ENCODE measurements around the gene FAM222A. TPM values are rescaled to one million over a fixed set of nuclear protein-coding genes. Genes with fewer than 3 reads are reported as not detected.

FAM222A gene
- total RNA-seq, 1 experiment from 2014 or later: 3.7 TPM

GRCh38 chr12:109762071-109762672 lies 48.5 kb downstream of the FAM222A start:
- Histone ChIP-seq H3K79me2 (ENCODE audit: insufficient read depth, low read length) (no peaks in the 10 kb centered on the region), H4K20me1 (ENCODE audit: insufficient read depth) (no peaks in the 10 kb centered on the region), H3K27me3 (ENCODE audit: insufficient read depth, low read length) (no peaks in the 10 kb centered on the region), H2AFZ (ENCODE audit: low read depth, low read length, poor library complexity, severe bottlenecking) (no peak overlapping the region), H3K9me2 (ENCODE audit: insufficient read depth) (no peaks in the 10 kb centered on the region), H3K4me2 (ENCODE audit: low read length) (no peak overlapping the region), H3K9me3 (ENCODE audit: control insufficient read depth in 1 of 2, insufficient read depth in 1 of 2, low read depth in 1 of 2, low read length in 2 of 2) (no peaks in the 10 kb centered on the region; a peak in 1 of 4 replicates), H3K4me1 (ENCODE audit: control insufficient read depth in 1 of 2, insufficient read depth in 2 of 2, low read length in 2 of 2) (peaks cover 0 to 12% of the 10 kb centered on the region in 2 experiments; a peak in 2 of 4 replicates), H3K4me3 (replicated peaks in 1 of 2; ENCODE audit: low read depth in 1 of 2, low read length in 2 of 2) (no peak overlapping the region), H3K36me3 (ENCODE audit: control insufficient read depth in 1 of 2, insufficient read depth in 2 of 2, low read length in 2 of 2) (no peaks in the 10 kb centered on the region), H3K27ac (ENCODE audit: low read depth, low read length) (no peak overlapping the region), H3K9ac (ENCODE audit: low read length) (no peak overlapping the region)
- ATAC-seq (no peak), DNase-seq (ENCODE audit: low read depth, low spot score) (no peak)
- no peak for TF ChIP-seq YY1 (IDR thresholded peaks at IDR 0.05; ENCODE audit: extremely low read depth, insufficient replicate concordance, low read depth, low read length)
- no TSS peak for BruUV-seq (replicated peaks)
- CTCF ChIA-PET: interaction anchor here (0.7 kb wide), 1 partner anchor 12 kb away, joined by 3 read pairs; no protein-coding TSS in a partner anchor
- RAD21 ChIA-PET (ENCODE audit: low non-redundant PET in 1 of 2, low total read pairs in 2 of 2, uncharacterized antibody in 2 of 2, unreplicated experiment in 2 of 2): no interaction called here
- intact Hi-C loops (cut with micrococcal nuclease): no loop called here
- POLR2A ChIA-PET: interaction anchor here (1.6 kb wide), 1 partner anchor 11 kb away, joined by 4 read pairs; no protein-coding TSS in a partner anchor

GRCh38 chr12:109762673-109763191 lies 49.1 kb downstream of the FAM222A start:
- intact Hi-C loops (cut with micrococcal nuclease): no loop called here
- Histone ChIP-seq H3K36me3 (ENCODE audit: control insufficient read depth in 1 of 2, insufficient read depth in 2 of 2, low read length in 2 of 2) (no peaks in the 10 kb centered on the region), H3K9me2 (ENCODE audit: insufficient read depth) (no peaks in the 10 kb centered on the region), H2AFZ (ENCODE audit: low read depth, low read length, poor library complexity, severe bottlenecking) (no peak overlapping the region), H3K27me3 (ENCODE audit: insufficient read depth, low read length) (no peaks in the 10 kb centered on the region), H3K79me2 (ENCODE audit: insufficient read depth, low read length) (no peaks in the 10 kb centered on the region), H4K20me1 (ENCODE audit: insufficient read depth) (no peaks in the 10 kb centered on the region), H3K4me3 (replicated peaks in 1 of 2; ENCODE audit: low read depth in 1 of 2, low read length in 2 of 2) (no peak overlapping the region), H3K9ac (ENCODE audit: low read length) (no peak overlapping the region), H3K27ac (ENCODE audit: low read depth, low read length) (no peak overlapping the region), H3K4me1 (ENCODE audit: control insufficient read depth in 1 of 2, insufficient read depth in 2 of 2, low read length in 2 of 2) (peaks cover 0 to 12% of the 10 kb centered on the region in 2 experiments; a peak in 2 of 4 replicates), H3K4me2 (ENCODE audit: low read length) (peak overlapping the region; percentile 44), H3K9me3 (ENCODE audit: control insufficient read depth in 1 of 2, insufficient read depth in 1 of 2, low read depth in 1 of 2, low read length in 2 of 2) (no peaks in the 10 kb centered on the region; a peak in 1 of 4 replicates)
- peak; percentile 27; the same call in 1 of the 2 replicates for ATAC-seq
- DNase-seq (ENCODE audit: low read depth, low spot score): no peak
- ChIA-PET POLR2A (interaction anchor here (1.6 kb wide), 1 partner anchor 10 kb away, joined by 4 read pairs; no protein-coding TSS in a partner anchor), CTCF (no interaction called here), RAD21 (ENCODE audit: low non-redundant PET in 1 of 2, low total read pairs in 2 of 2, uncharacterized antibody in 2 of 2, unreplicated experiment in 2 of 2) (no interaction called here)
- no TSS peak for BruUV-seq (replicated peaks)
- no peak for TF ChIP-seq EZH2phosphoT487 (IDR thresholded peaks at IDR 0.05; ENCODE audit: borderline replicate concordance)
- TF ChIP-seq REST (IDR thresholded peaks at IDR 0.05; ENCODE audit: low read depth): no peak
- TF ChIP-seq SRF (IDR thresholded peaks at IDR 0.05; ENCODE audit: low read depth): no peak
- no peak for TF ChIP-seq CEBPB (IDR thresholded peaks at IDR 0.05; ENCODE audit: low read depth)
- no peak for TF ChIP-seq YY1 (IDR thresholded peaks at IDR 0.05; ENCODE audit: extremely low read depth, insufficient replicate concordance, low read depth, low read length)
- no peak for TF ChIP-seq ZNF274 (IDR thresholded peaks at IDR 0.05; ENCODE audit: low read depth, low read length)
- TF ChIP-seq TCF7L2 (IDR thresholded peaks at IDR 0.05; ENCODE audit: borderline replicate concordance, extremely low read depth, insufficient read depth, insufficient read length): no peak
- TF ChIP-seq CTCF (IDR thresholded peaks at IDR 0.05 in 2 of 3, conservative IDR thresholded peaks at IDR 0.05 in 1 of 3; ENCODE audit: borderline replicate concordance in 1 of 3, insufficient read depth in 1 of 3, low read depth in 2 of 3, low read length in 2 of 3): no peak
- no peak for TF ChIP-seq MAX (IDR thresholded peaks at IDR 0.05)
- no peak for TF ChIP-seq SIN3A (IDR thresholded peaks at IDR 0.05; ENCODE audit: low read depth)
